Activated CD8-positive, alpha-beta T cell treated with anti-CD3 and anti-CD28 coated beads for 36 hours (primary cell): Measurements from ENCODE around the gene NAP1L4. TPM values are rescaled to one million over a fixed set of nuclear protein-coding genes. Genes with fewer than 3 reads are reported as not detected.

Experiments
- ATAC-seq: fragments of 200-7000 bp; cut with Tn5 transposase; one replicate; pipeline ENCODE4 v1.10.0; 2021; ENCODE audit warnings: mild to moderate bottlenecking, moderate library complexity
- CTCF ChIA-PET: fragments of 350-600 bp; sonication (Branson Sonifier 250); formaldehyde crosslinking; loops from one replicate; lab custom pipeline; 2021; ENCODE audit warnings: antibody characterized with exemption; lab: Charles Lee
- POLR2A ChIA-PET: fragments of 350-600 bp; sonication (Branson Sonifier 250); formaldehyde crosslinking; loops from one replicate; lab custom pipeline; 2021; ENCODE audit warnings: antibody characterized with exemption; lab: Charles Lee
- DNase-seq: peaks from one replicate; pipeline ENCODE4 v3.0.0-alpha.2; 2020
- H3K27ac Mint-ChIP-seq: one replicate; pipeline ENCODE4 v1.8.0; 2021; ENCODE audit warnings: mild to moderate bottlenecking, mixed read lengths
- H3K27me3 Mint-ChIP-seq: one replicate; pipeline ENCODE4 v1.8.0; 2021; ENCODE audit warnings: mixed read lengths
- H3K36me3 Mint-ChIP-seq: one replicate; pipeline ENCODE4 v1.8.0; 2021; ENCODE audit warnings: low read depth, mixed read lengths
- H3K4me1 Mint-ChIP-seq: one replicate; pipeline ENCODE4 v1.8.0; 2021; ENCODE audit warnings: low read depth, mixed read lengths
- H3K4me3 Mint-ChIP-seq: one replicate; pipeline ENCODE4 v1.8.0; 2021; ENCODE audit warnings: mild to moderate bottlenecking, moderate library complexity, mixed read lengths
- H3K9me3 Mint-ChIP-seq: one replicate; pipeline ENCODE4 v1.8.0; 2021; ENCODE audit warnings: mixed read lengths
- CTCF ChIP-seq: fragments of 200-600 bp; IDR thresholded peaks from one replicate; pipeline ENCODE4 v1.8.0; 2022; ENCODE audit warnings: antibody characterized with exemption, mild to moderate bottlenecking
- intact Hi-C: fragments of 100-400 bp; cut with micrococcal nuclease; formaldehyde crosslinking; loops from one replicate; pipeline ENCODE4 v1.10.0; 2022
- total RNA-seq, 2 experiments: library from RNA; stranded (reverse); gene quantifications; one replicate each; pipeline ENCODE4 v1.2.3, GENCODE V29; 2021

The NAP1L4 gene
- total RNA-seq, 2 experiments from 2014 or later, result 212 to 223 TPM

DNA sequence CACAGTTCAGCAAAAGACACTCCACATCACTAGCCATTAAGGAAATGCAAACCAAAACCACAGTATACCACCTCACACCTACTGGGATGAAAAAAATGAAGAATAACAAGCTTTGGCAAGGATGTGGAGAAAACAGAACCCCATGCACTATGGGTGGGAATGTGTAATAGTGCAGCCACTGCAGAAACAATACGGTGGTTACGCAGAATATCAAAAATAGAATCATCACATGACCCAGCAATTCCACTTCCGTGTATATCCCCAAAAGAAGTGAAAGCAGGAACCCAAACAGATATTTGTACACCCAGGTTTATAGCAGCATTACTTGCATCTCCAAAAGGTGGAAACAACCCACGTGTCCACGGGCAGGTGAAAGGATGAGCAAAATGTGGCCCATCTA is 44.3 kb upstream of the NAP1L4 start:
- ChIA-PET CTCF (interaction anchor here (0.7 to 5.1 kb wide), 5 partner anchors 14 to 187 kb away, joined by 3 to 49 read pairs (median 4); no protein-coding TSS in a partner anchor), POLR2A (interaction anchor here (1.4 to 1.5 kb wide), 2 partner anchors 15 to 48 kb away, joined by 3 read pairs; no protein-coding TSS in a partner anchor)
- intact Hi-C loops, result no loop called here
- Mint-ChIP-seq H3K36me3 (peaks cover 53% of the 10 kb centered on the region), H3K27me3 (no peaks in the 10 kb centered on the region), H3K4me3 (no peak overlapping the region), H3K4me1 (peaks cover 17% of the 10 kb centered on the region), H3K9me3 (no peaks in the 10 kb centered on the region), H3K27ac (peak overlapping the region; percentile 46)
- DNase-seq, result no peak
- no peak for TF ChIP-seq CTCF
- no peak for ATAC-seq

DNA sequence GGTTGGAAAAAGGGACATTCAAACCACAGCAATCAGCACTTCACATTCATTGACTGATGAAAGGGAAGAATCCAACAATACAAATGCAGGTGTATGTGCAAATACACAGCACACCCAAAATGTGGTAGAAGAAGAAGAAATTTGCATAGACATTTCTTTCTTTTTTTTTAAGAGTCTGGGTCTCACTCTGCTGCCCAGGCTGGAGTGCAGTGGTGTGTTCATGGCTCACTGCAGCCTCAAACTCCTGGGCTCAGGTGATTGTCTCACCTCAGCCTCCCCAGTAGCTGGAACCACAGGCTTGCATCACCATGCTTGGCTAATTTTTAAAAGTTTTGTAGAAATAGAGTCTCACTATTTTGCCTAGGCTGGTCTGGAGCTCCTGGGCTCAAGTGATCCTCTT is 43.2 kb upstream of the NAP1L4 start:
- POLR2A ChIA-PET, result interaction anchor here (0.6 to 1.5 kb wide), 5 partner anchors 12 to 81 kb away, joined by 3 read pairs; no protein-coding TSS in a partner anchor
- intact Hi-C loops, result no loop called here
- H3K27me3 Mint-ChIP-seq, result no peaks in the 10 kb centered on the region
- no peak overlapping the region for H3K27ac Mint-ChIP-seq
- DNase-seq, result no peak
- no peak for ATAC-seq
- H3K9me3 Mint-ChIP-seq, result no peaks in the 10 kb centered on the region
- TF ChIP-seq CTCF, result no peak
- CTCF ChIA-PET, result interaction anchor here (1.3 to 5.1 kb wide), 2 partner anchors 14 to 56 kb away, joined by 3 to 49 read pairs; no protein-coding TSS in a partner anchor
- peaks cover 20% of the 10 kb centered on the region for H3K4me1 Mint-ChIP-seq
- no peak overlapping the region for H3K4me3 Mint-ChIP-seq
- H3K36me3 Mint-ChIP-seq, result peaks cover 60% of the 10 kb centered on the region

- peaks cover 55% of the 10 kb centered on the region for H3K36me3 Mint-ChIP-seq
- no peak for TF ChIP-seq CTCF
- ChIA-PET CTCF (no interaction called here), POLR2A (no interaction called here)
- intact Hi-C loops, result no loop called here
- ATAC-seq, result no peak
- no peak overlapping the region for H3K4me3 Mint-ChIP-seq
- no peaks in the 10 kb centered on the region for H3K27me3 Mint-ChIP-seq
- H3K27ac Mint-ChIP-seq, result no peak overlapping the region
- no peak for DNase-seq
- H3K9me3 Mint-ChIP-seq, result no peaks in the 10 kb centered on the region
- H3K4me1 Mint-ChIP-seq, result peaks cover 3% of the 10 kb centered on the region
These were observed 38.4 kb upstream of the NAP1L4 start for GRCh38 chr11:3030289-3031070.

- Mint-ChIP-seq H3K27me3 (no peaks in the 10 kb centered on the region), H3K36me3 (peaks cover 56% of the 10 kb centered on the region), H3K4me1 (peaks cover 3% of the 10 kb centered on the region), H3K4me3 (no peak overlapping the region), H3K9me3 (no peaks in the 10 kb centered on the region), H3K27ac (no peak overlapping the region)
- DNase-seq (no peak), ATAC-seq (no peak)
- POLR2A ChIA-PET, result no interaction called here
- CTCF ChIA-PET, result interaction anchor here (1.1 kb wide), 2 partner anchors 9 to 14 kb away, joined by 3 to 4 read pairs; no protein-coding TSS in a partner anchor
- TF ChIP-seq CTCF, result no peak
- intact Hi-C loops, result no loop called here
These were observed 36.7 kb upstream of the NAP1L4 start for GRCh38 chr11:3028813-3029212.

DNA sequence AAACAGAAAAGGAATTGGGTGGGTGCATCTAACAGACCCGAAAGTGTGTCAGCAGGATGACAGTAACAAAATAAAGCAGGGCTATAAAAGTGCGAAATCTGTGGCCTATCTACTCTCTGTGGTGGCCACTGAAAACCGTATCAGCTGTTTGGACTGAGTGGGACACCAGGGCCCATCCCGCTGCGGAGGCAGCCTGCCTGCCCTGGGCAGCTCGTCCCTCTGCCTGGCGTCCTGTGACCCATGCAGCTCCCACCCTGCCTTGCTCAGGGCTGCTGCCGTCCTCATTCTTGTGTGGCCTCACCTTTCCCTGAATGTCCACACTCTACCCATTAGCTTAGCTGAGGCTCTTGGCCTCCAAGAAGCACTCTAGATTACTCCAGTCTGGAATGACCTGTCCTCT is 34.7 kb upstream of the NAP1L4 start:
- DNase-seq (no peak), ATAC-seq (no peak)
- POLR2A ChIA-PET, result interaction anchor here (1.0 to 1.1 kb wide), 2 partner anchors 12 to 25 kb away, joined by 3 to 4 read pairs; no protein-coding TSS in a partner anchor
- Mint-ChIP-seq H3K36me3 (peaks cover 68% of the 10 kb centered on the region), H3K4me1 (peaks cover 18% of the 10 kb centered on the region), H3K27ac (no peak overlapping the region), H3K4me3 (no peak overlapping the region), H3K9me3 (no peaks in the 10 kb centered on the region), H3K27me3 (no peaks in the 10 kb centered on the region)
- CTCF ChIA-PET, result interaction anchor here (1.1 to 1.3 kb wide), 3 partner anchors 11 to 51 kb away, joined by 3 to 11 read pairs (median 6); no protein-coding TSS in a partner anchor
- no peak for TF ChIP-seq CTCF
- intact Hi-C loops, result no loop called here
